Smooth muscle cell (in vitro differentiated cells): Measurements from ENCODE around the gene TNFRSF13B. TPM values are rescaled to one million over a fixed set of nuclear protein-coding genes. Genes with fewer than 3 reads are reported as not detected.

Experiments used
- DNase-seq: peaks from one replicate; lab custom pipeline; 2025; ENCODE audit not compliant: unreplicated experiment; lab: John Stamatoyannopoulos, UW
- H2AFZ ChIP-seq: fragments of 200-600 bp; sonication (generic); 2 replicates; pipeline ENCODE4 v1.6.0; 2016; ENCODE audit warnings: antibody characterized with exemption, low read depth, mild to moderate bottlenecking
- H3F3A ChIP-seq: fragments of 200-600 bp; sonication (generic); 2 replicates; pipeline ENCODE4 v1.6.0; 2017; ENCODE audit warnings: antibody characterized with exemption, low read depth
- H3K27ac ChIP-seq: fragments of 200-600 bp; sonication (generic); 2 replicates; pipeline ENCODE4 v1.5.1; 2016; ENCODE audit warnings: low read depth, mild to moderate bottlenecking
- H3K27me3 ChIP-seq: fragments of 200-600 bp; sonication (generic); 2 replicates; pipeline ENCODE4 v1.6.1; 2016; ENCODE audit warnings: low read depth, mild to moderate bottlenecking
- H3K36me3 ChIP-seq: fragments of 200-600 bp; sonication (generic); 2 replicates; pipeline ENCODE4 v1.5.1; 2016; ENCODE audit warnings: low read depth
- H3K4me1 ChIP-seq: fragments of 200-600 bp; sonication (generic); 2 replicates; pipeline ENCODE4 v1.5.1; 2016; ENCODE audit warnings: low read depth
- H3K4me2 ChIP-seq: fragments of 200-600 bp; sonication (generic); 2 replicates; pipeline ENCODE4 v1.6.0; 2016; ENCODE audit warnings: mild to moderate bottlenecking
- H3K4me3 ChIP-seq: fragments of 200-600 bp; sonication (generic); 2 replicates; pipeline ENCODE4 v1.5.1; 2016; ENCODE audit warnings: mild to moderate bottlenecking
- H3K79me2 ChIP-seq: fragments of 200-600 bp; sonication (generic); 2 replicates; pipeline ENCODE4 v1.6.0; 2016; ENCODE audit warnings: low read depth, mild to moderate bottlenecking
- H3K9ac ChIP-seq: fragments of 200-600 bp; sonication (generic); 2 replicates; pipeline ENCODE4 v1.6.0; 2016; ENCODE audit warnings: low read depth
- H3K9me3 ChIP-seq: fragments of 200-600 bp; sonication (generic); replicated peaks from 2 replicates; pipeline ENCODE4 v1.5.1; 2016; ENCODE audit warnings: low read depth
- H4K20me1 ChIP-seq: fragments of 200-600 bp; sonication (generic); 2 replicates; pipeline ENCODE4 v1.6.0; 2016; ENCODE audit warnings: low read depth
- CTCF ChIP-seq: fragments of 200-600 bp; sonication (generic); IDR thresholded peaks from 2 replicates; pipeline ENCODE4 v1.5.1; 2017; ENCODE audit warnings: borderline replicate concordance, mild to moderate bottlenecking, antibody characterized with exemption; ENCODE audit not compliant: insufficient read depth, poor library complexity, severe bottlenecking
- WGBS: methylation state at CpG from one replicate; pipeline ENCODE4 v1.1.7; 2016; ENCODE audit warnings: low lambda C conversion rate; 5-methylcytosine and 5-hydroxymethylcytosine counted together
- polyA plus RNA-seq: library from polyadenylated mRNA; unstranded; fragments of >200 nt; fragmentation: Nextera tagmentation; extraction: Ambion mirVana; gene quantifications from 2 replicates; pipeline ENCODE4 v1.2.1, GENCODE V29; 2016
- total RNA-seq: library from RNA; depleted of rRNA; stranded (reverse); fragments of >200 nt; gene quantifications from 2 replicates; pipeline ENCODE4 v1.2.3, GENCODE V29; 2014

TNFRSF13B gene
- total and polyA plus RNA-seq, 2 experiments from 2014 or later, result not detected

GRCh38 chr17:16920628-16921020, 51.3 kb downstream of the TNFRSF13B start:
- TF ChIP-seq CTCF, result no peak
- Histone ChIP-seq H3K4me1 (no peaks in the 10 kb centered on the region), H3F3A (peaks cover 3% of the 10 kb centered on the region), H3K36me3 (no peaks in the 10 kb centered on the region), H3K9ac (no peak overlapping the region), H3K4me2 (no peak overlapping the region), H3K27ac (no peak overlapping the region), H3K9me3 (no peaks in the 10 kb centered on the region), H3K27me3 (no peaks in the 10 kb centered on the region), H3K4me3 (no peak overlapping the region), H2AFZ (no peak overlapping the region), H4K20me1 (no peaks in the 10 kb centered on the region), H3K79me2 (no peaks in the 10 kb centered on the region)
- DNase-seq, result no peak
- WGBS, result 95% methylated on average over 8 of the region's 8 CpGs

GRCh38 chr17:16919663-16920627, 52.0 kb downstream of the TNFRSF13B start:
- H3K9ac ChIP-seq, result no peak overlapping the region
- H3K4me2 ChIP-seq, result no peak overlapping the region
- H4K20me1 ChIP-seq, result no peaks in the 10 kb centered on the region
- H3K4me1 ChIP-seq, result no peaks in the 10 kb centered on the region
- H2AFZ ChIP-seq, result no peak overlapping the region
- H3K4me3 ChIP-seq, result no peak overlapping the region
- no peaks in the 10 kb centered on the region for H3K27me3 ChIP-seq
- TF ChIP-seq CTCF, result no peak
- no peak for DNase-seq
- no peaks in the 10 kb centered on the region for H3K79me2 ChIP-seq
- WGBS, result 79% methylated on average over 15 of the region's 15 CpGs
- no peaks in the 10 kb centered on the region for H3K36me3 ChIP-seq
- peaks cover 3% of the 10 kb centered on the region for H3F3A ChIP-seq
- no peaks in the 10 kb centered on the region for H3K9me3 ChIP-seq
- no peak overlapping the region for H3K27ac ChIP-seq

GRCh38 chr17:16918443-16918842, 53.5 kb downstream of the TNFRSF13B start:
- Histone ChIP-seq H3K27ac (no peak overlapping the region), H3K4me3 (no peak overlapping the region), H4K20me1 (no peaks in the 10 kb centered on the region), H3K9ac (no peak overlapping the region), H3K4me2 (no peak overlapping the region), H3F3A (peaks cover 3% of the 10 kb centered on the region), H3K79me2 (no peaks in the 10 kb centered on the region), H3K4me1 (no peaks in the 10 kb centered on the region), H2AFZ (no peak overlapping the region), H3K27me3 (no peaks in the 10 kb centered on the region), H3K36me3 (no peaks in the 10 kb centered on the region), H3K9me3 (no peaks in the 10 kb centered on the region)
- DNase-seq, result no peak
- TF ChIP-seq CTCF, result no peak
- 71% methylated on average over 6 of the region's 6 CpGs for WGBS
